Stomach smooth muscle (tissue), 2 donors: ENCODE data around the gene ANP32B.

Experiments
- H3K27ac ChIP-seq: one replicate; pipeline ENCODE4 v1.7.0; 2013; ENCODE audit warnings: mild to moderate bottlenecking, low read length, inconsistent platforms
- H3K27me3 ChIP-seq, 2 donors: one replicate each; pipeline ENCODE4 v1.7.0; 2013; ENCODE audit warnings: low read length in 2 of 2; ENCODE audit not compliant: insufficient read depth in 2 of 2, control insufficient read depth in 1 of 2
- H3K36me3 ChIP-seq, 2 donors: one replicate each; pipeline ENCODE4 v1.7.0; 2013; ENCODE audit warnings: low read length in 2 of 2; ENCODE audit not compliant: control insufficient read depth in 2 of 2, insufficient read depth in 2 of 2
- H3K4me1 ChIP-seq: one replicate; pipeline ENCODE4 v1.7.0; 2013; ENCODE audit warnings: low read length; ENCODE audit not compliant: control insufficient read depth, insufficient read depth
- H3K4me3 ChIP-seq, 2 donors: one replicate each; pipeline ENCODE4 v1.7.0; 2013; ENCODE audit warnings: low read length in 2 of 2
- H3K9ac ChIP-seq, 2 donors: one replicate each; pipeline ENCODE4 v1.7.0; 2013; ENCODE audit warnings: low read length in 2 of 2, mild to moderate bottlenecking in 1 of 2
- H3K9me3 ChIP-seq, 2 donors: one replicate each; pipeline ENCODE4 v1.7.0; 2013; ENCODE audit warnings: low read length in 2 of 2; ENCODE audit not compliant: control insufficient read depth in 2 of 2
- donor health status: healthy.
- donor health status: Pancreatic carcinoma.

ANP32B gene

DNA sequence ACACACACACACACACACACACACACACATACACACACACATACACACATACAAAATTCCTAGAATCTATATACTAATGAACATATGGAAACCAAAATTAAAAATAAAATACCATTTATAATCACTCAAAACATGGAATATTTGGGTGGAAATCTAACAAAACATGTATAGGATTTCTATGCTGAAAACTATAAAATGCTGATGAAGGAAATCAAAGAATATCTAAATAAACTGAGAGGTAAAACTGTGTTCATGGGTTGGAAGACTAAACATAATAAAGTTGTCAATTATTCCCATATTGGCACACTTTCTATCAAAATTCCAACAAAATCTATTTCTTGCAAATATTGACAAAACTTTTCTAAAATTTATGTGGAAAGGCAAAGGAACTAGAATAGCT lies 48.0 kb downstream of the ANP32B start:
- Histone ChIP-seq H3K4me1 (peaks cover 5% of the 10 kb centered on the region), H3K9ac (no peak overlapping the region), H3K36me3 (no peaks in the 10 kb centered on the region), H3K27me3 (no peaks in the 10 kb centered on the region), H3K9me3 (no peaks in the 10 kb centered on the region), H3K27ac (no peak overlapping the region), H3K4me3 (no peak overlapping the region)

DNA sequence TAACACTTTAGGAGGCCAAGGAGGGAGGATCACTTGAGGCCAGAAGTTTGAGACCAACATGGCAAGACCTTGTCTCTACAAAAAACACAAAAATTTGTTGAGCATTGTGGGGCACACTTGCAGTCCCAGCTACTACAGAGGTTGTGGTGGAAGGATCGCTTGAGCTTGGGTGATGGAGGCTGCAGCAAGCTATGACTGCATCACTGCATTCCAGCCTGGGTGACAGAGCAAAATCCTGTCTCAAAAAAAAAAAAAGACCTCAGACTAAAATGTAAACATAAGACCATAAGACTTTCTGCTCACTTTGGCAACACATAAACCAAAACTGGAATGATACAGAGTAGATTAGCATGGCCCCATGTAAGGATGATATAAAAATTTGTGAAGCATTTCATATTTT lies 48.8 kb downstream of the ANP32B start:
- no peak overlapping the region for H3K27ac ChIP-seq
- no peak overlapping the region for H3K4me3 ChIP-seq
- no peak overlapping the region for H3K9ac ChIP-seq

DNA sequence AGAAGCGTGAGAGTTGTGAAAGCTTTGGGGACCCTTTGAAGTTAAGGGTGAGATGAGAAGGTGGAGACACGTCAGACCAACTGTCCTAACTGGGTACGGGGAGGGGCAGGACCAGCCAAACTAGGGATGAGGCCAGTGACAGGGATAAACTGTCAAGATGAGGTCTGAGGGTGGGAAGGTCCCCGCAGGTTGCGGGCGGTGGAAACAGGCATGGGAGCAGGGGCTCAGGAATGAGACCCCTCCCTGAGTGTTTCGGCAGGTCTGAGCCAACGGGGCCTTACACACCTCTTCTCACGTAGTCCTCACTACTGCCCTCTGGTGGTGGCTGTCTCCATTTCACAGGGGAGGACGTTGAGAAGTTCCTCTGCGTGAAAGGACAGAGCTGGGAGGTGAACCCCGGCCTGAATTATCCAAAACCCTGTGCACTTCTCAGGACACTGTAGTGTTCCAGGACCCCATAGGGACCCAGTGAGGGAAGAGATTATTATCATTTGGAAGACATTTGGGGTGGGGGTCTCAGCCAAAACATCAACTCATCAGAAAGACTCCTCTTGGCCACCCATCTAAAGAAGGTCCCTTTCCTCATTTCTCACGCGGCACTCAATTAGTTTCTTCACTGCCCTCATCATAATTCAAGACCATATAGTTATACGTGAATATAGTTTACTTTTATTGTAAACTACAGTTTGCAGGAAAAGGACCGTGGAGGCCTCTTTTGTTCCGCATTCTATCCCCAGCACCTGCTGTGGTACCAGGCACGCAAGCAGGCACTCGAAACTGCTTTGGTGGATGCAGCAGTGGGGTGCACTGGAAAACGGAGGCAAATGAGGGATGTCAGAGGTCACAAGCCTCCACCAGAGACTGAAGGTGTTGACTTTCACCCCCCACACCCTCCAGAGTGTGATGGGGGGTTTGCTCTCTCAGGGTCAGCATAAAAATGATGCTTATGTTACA lies 51.7 kb downstream of the ANP32B start:
- Histone ChIP-seq H3K4me1 (peaks cover 5% of the 10 kb centered on the region), H3K4me3 (peak overlapping the region; percentile 17 to 58), H3K27me3 (no peaks in the 10 kb centered on the region), H3K9ac (peak overlapping the region in 1 of 2 donors; percentile 29), H3K36me3 (no peaks in the 10 kb centered on the region), H3K27ac (no peak overlapping the region), H3K9me3 (no peaks in the 10 kb centered on the region)

More for the DNA sequence above, 48.8 kb downstream of the ANP32B start:
- H3K27me3 ChIP-seq, result no peaks in the 10 kb centered on the region
- no peaks in the 10 kb centered on the region for H3K36me3 ChIP-seq
- peaks cover 5% of the 10 kb centered on the region for H3K4me1 ChIP-seq
- H3K9me3 ChIP-seq, result no peaks in the 10 kb centered on the region

- no peaks in the 10 kb centered on the region for H3K27me3 ChIP-seq
- no peaks in the 10 kb centered on the region for H3K9me3 ChIP-seq
- H3K4me1 ChIP-seq, result peaks cover 5% of the 10 kb centered on the region
- no peak overlapping the region for H3K4me3 ChIP-seq
- H3K36me3 ChIP-seq, result no peaks in the 10 kb centered on the region
- no peak overlapping the region for H3K9ac ChIP-seq
- H3K27ac ChIP-seq, result no peak overlapping the region
Measured at GRCh38 chr9:98037357-98037756, 54.2 kb downstream of the ANP32B start.

DNA sequence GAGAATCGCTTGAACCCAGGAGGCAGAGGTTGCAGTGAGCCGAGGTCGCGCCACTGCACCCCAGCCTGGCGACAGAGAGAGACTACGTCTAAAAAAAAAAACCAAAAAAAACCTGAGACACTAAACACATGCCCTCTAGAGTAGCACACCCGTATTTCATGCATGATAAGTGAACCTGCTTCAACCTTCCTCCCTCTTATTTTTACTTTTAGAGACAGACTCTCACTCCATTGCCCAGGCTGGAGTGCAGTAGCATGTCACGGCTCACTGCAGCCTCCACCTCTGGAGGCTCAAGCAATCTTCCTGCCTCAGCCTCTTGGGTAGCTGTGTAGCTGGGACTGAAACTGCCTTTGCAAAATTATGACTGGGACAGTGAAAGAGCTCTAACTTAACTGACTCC lies 55.8 kb downstream of the ANP32B start:
- no peaks in the 10 kb centered on the region for H3K27me3 ChIP-seq
- no peaks in the 10 kb centered on the region for H3K9me3 ChIP-seq
- H3K27ac ChIP-seq, result no peak overlapping the region
- no peak overlapping the region for H3K9ac ChIP-seq
- H3K36me3 ChIP-seq, result no peaks in the 10 kb centered on the region
- no peak overlapping the region for H3K4me3 ChIP-seq
- H3K4me1 ChIP-seq, result peaks cover 5% of the 10 kb centered on the region

DNA sequence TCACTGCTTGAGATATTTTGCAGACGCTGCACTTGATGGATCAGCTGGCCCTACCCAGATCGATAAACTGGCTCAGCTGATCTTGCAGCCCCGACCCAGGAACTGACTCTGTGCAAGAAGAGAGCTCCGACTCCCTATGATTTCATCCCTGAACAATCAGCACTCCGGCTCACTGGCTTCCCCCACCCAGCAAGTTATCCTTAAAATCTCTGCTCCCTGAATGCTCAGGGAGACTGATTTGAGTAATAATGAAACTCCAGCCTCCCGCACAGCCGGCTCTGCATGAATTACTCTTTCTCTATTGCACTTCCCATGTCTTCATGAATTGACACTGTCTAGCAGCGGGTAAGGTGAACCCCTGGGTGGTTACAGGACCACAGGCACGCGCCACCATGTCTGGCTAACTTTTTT lies 56.5 kb downstream of the ANP32B start:
- H3K27me3 ChIP-seq, result no peaks in the 10 kb centered on the region
- H3K4me1 ChIP-seq, result peaks cover 4% of the 10 kb centered on the region
- no peaks in the 10 kb centered on the region for H3K36me3 ChIP-seq
- H3K9ac ChIP-seq, result no peak overlapping the region
- no peak overlapping the region for H3K4me3 ChIP-seq
- no peak overlapping the region for H3K27ac ChIP-seq
- no peaks in the 10 kb centered on the region for H3K9me3 ChIP-seq

GRCh38 chr9:98040212-98040611 lies 57.1 kb downstream of the ANP32B start:
- Histone ChIP-seq H3K36me3 (no peaks in the 10 kb centered on the region), H3K27ac (no peak overlapping the region), H3K4me3 (no peak overlapping the region), H3K4me1 (no peaks in the 10 kb centered on the region), H3K27me3 (no peaks in the 10 kb centered on the region), H3K9me3 (no peaks in the 10 kb centered on the region), H3K9ac (no peak overlapping the region)

- H3K27ac ChIP-seq, result no peak overlapping the region
- no peak overlapping the region for H3K9ac ChIP-seq
- H3K27me3 ChIP-seq, result no peaks in the 10 kb centered on the region
- H3K36me3 ChIP-seq, result no peaks in the 10 kb centered on the region
- H3K9me3 ChIP-seq, result no peaks in the 10 kb centered on the region
- H3K4me3 ChIP-seq, result no peak overlapping the region
- no peaks in the 10 kb centered on the region for H3K4me1 ChIP-seq
Measured at GRCh38 chr9:98043915-98044314, 60.8 kb downstream of the ANP32B start.

DNA sequence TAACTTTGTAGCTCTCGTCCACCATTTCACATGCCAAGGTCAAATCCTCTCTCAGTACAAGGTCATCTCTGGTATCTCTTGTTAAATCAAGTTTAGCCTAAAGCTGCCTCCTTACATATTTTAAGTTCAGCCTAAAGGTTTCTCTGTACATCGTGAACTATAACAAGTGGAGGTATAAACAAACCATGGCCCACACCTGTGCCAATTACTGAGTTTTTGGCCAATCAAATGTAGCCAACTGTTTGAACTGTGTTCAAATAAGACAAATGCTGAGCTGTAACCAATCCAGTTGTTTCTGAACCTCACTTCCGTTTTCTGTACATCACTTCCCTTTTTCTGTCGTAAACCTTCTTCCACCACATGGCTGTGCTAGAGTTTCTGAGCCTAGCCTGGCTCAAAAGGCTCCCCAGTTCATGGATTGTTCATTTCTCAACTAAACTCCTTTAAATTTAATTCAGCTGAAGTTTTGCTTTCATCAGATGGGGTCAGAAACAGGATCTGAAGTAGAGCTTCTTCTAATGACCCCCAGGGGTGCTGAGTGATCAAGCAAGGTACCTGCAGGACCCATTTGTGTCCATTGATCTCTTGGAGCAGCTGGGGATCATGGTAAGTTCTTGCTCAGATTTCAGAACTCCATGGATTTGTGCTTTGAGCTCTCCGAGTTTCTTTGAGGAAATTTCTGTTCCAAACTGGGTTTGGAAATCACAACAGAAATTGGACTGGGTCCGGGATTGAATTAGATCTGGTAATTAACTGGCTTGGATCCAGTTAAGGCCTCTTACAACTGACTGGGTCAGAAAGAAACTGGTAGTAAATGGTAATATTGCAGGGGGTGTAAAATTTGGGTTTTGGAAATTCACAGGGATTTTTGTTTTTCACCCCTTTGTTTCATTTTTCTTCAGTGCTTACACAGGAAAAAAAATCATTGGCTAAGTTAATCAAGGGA lies 62.4 kb downstream of the ANP32B start:
- Histone ChIP-seq H3K27me3 (no peaks in the 10 kb centered on the region), H3K9me3 (no peaks in the 10 kb centered on the region), H3K4me3 (no peak overlapping the region), H3K36me3 (no peaks in the 10 kb centered on the region), H3K27ac (no peak overlapping the region), H3K4me1 (no peaks in the 10 kb centered on the region), H3K9ac (no peak overlapping the region)

DNA sequence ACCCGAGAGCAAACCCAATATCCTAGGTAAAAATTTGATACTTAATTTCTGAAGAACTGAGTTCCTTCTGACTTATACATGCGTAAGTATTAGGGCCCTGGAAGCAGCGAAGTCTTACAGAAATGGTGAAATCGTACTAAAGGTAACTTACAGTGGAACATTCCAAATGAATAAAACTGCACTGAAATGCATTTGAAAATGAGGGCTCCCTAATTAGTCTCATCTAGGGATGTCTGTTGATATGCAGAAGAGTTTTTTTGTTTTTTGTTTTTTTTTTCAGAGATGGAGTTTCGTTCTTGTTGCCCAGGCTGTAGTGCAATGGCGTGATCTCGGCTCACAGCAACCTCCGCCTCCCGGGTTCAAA lies 63.0 kb downstream of the ANP32B start:
- H3K4me3 ChIP-seq, result no peak overlapping the region
- no peak overlapping the region for H3K9ac ChIP-seq
- no peaks in the 10 kb centered on the region for H3K27me3 ChIP-seq
- no peaks in the 10 kb centered on the region for H3K9me3 ChIP-seq
- H3K36me3 ChIP-seq, result no peaks in the 10 kb centered on the region
- H3K4me1 ChIP-seq, result no peaks in the 10 kb centered on the region
- no peak overlapping the region for H3K27ac ChIP-seq
